D721Med (cell line): ENCODE results near the gene PLAC8L1.

ENCODE experiments used
- DNase-seq: peaks from one replicate; pipeline ENCODE4 v3.0.0; 2011; ENCODE audit warnings: low spot score; ENCODE audit not compliant: insufficient read length
- FAIRE-seq: peaks from 2 replicates; lab custom pipeline; 2011; peaks lifted over from hg19 to GRCh38; lab: Jason Lieb, UNC
- CTCF ChIP-seq: IDR thresholded peaks from 2 replicates; pipeline ENCODE4 v1.5.1; 2012; ENCODE audit warnings: mild to moderate bottlenecking, control low read depth; ENCODE audit not compliant: insufficient read depth; ENCODE audit errors: missing control alignments

Gene PLAC8L1

GRCh38 chr5:146082798-146083197, 22.6 kb downstream of the PLAC8L1 start:
- no peak for DNase-seq
- no peak for FAIRE-seq
- TF ChIP-seq CTCF: no peak

GRCh38 chr5:146081556-146081955, 23.8 kb downstream of the PLAC8L1 start:
- FAIRE-seq: no peak
- no peak for TF ChIP-seq CTCF
- DNase-seq: no peak

GRCh38 chr5:146079695-146080373, 25.5 kb downstream of the PLAC8L1 start:
- DNase-seq (no peak), FAIRE-seq (no peak)
- no peak for TF ChIP-seq CTCF

GRCh38 chr5:146078566-146078965, 26.8 kb downstream of the PLAC8L1 start:
- TF ChIP-seq CTCF: no peak
- FAIRE-seq: no peak
- no peak for DNase-seq

GRCh38 chr5:146076455-146076854, 28.9 kb downstream of the PLAC8L1 start:
- TF ChIP-seq CTCF: no peak
- FAIRE-seq (no peak), DNase-seq (no peak)

- DNase-seq (no peak), FAIRE-seq (no peak)
- TF ChIP-seq CTCF: no peak
Observed at GRCh38 chr5:146076028-146076427, 29.3 kb downstream of the PLAC8L1 start.

GRCh38 chr5:146073239-146073900, 32.0 kb downstream of the PLAC8L1 start:
- TF ChIP-seq CTCF: no peak
- FAIRE-seq (no peak), DNase-seq (no peak)
